Heart left ventricle (tissue), 13 donors: ENCODE data around the gene MYO10.

Source experiments
- CTCF ChIP-seq, 12 donors: fragments of 200-600 bp; sonication (generic) in 4 of 12; IDR thresholded peaks; one replicate each; pipeline versions ENCODE4 v1.5.0 to v1.8.0; 2018 to 2022; ENCODE audit warnings: antibody characterized with exemption in 12 of 12, mild to moderate bottlenecking in 5 of 12
- POLR2A ChIP-seq, 2 donors: fragments of 450-650 bp; IDR thresholded peaks; one replicate each; pipeline ENCODE4 v1.6.1; 2017; ENCODE audit warnings: antibody characterized with exemption in 2 of 2, mild to moderate bottlenecking in 2 of 2, moderate library complexity in 2 of 2
- donor health status: ischemic (EF 13 %, LVEDD 7.1; RV severe dilation, severe dysfunction).
- donor health status: DM: no; HTN: yes; CAD: no.
- donor health status: DM: no; HTN: no; CAD: no.
- donor health status: ischemic (EF 25% LVEDD 6.9; RV normal size, moderate dysfunction).
- donor health status: ischemic (EF 25% LVEDD 5.7; RV mildly dilated, moderate dysfunction).
- donor health status: ischemic (EF 35%, LVEDD 5.7; RV mildly dilated, moderate dysfunction).
- donor health status: nonischemic (EF 11% LVEDD 7.7; RV severe dilation, severe dysfunction).
- donor health status: DM: yes; HTN: yes; CAD: no.
- donor health status: PGD.
- donor health status: ischemic (EF 29% LVEDD 5.4; RV normal size, mild dysfunction).
- donor health status: nonischemic (EF 23%, LVEDD 6.1; RV moderate dilation, normal function).

- no peak for TF ChIP-seq POLR2A (IDR thresholded peaks at IDR 0.05)
- TF ChIP-seq CTCF (IDR thresholded peaks at IDR 0.05): no peak
Observed at GRCh38 chr5:16855485-16855884, 80.6 kb downstream of the MYO10 start.
